AG08395 (cell line): ENCODE data around the gene FHOD1.

Experiments used
- DNase-seq: peaks from one replicate; pipeline ENCODE4 v3.0.0; 2012; ENCODE audit warnings: mixed read lengths, low spot score

The FHOD1 gene

DNA sequence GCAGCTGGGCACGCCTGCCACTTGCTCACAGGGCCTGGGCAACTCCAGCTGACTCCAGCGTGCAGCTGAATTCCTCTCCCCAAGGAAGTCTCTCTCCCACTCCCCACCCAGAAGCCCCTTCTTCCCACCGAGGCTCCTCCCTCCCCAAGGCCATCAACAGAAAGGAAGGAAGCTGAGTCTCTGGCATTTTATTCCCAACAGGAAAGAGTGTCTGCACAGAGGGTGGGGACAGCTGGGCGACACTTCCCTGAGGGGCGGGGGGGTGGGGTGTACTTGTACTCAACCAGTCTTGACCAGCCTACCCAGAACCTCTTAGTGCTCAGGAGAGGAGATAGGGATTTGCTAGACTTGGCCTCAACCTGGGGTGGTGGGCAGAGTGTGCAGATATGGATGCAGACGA, 57.2 kb downstream of the FHOD1 start, which contains the start of gene EXOC3L1:
EXOC3L1 (minus strand) TSS at position 96 of the 400 bp plus-strand sequence. CDS start 460 bp downstream, outside the sequence.
- no peak for DNase-seq

DNA sequence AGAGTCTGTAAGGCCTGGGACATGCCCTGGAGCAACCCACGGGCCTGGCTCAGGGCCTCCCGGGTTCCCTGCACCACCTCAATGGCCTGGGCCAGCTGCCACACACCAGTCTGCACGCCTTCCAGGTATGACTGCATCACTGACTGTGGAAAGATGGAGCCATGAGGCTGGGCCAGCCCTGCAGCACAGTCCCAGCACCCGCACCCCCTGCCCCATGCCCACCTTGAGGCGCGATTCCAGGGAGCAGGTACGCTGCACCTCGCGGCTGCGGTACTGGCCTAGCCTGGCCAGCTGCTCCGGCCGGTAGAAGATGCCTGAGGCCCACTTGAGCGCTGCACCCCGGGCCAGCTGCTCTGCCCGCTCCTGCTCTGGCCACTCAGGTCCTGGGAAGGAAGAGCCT, 58.5 kb downstream of the FHOD1 start:
- no peak for DNase-seq

DNA sequence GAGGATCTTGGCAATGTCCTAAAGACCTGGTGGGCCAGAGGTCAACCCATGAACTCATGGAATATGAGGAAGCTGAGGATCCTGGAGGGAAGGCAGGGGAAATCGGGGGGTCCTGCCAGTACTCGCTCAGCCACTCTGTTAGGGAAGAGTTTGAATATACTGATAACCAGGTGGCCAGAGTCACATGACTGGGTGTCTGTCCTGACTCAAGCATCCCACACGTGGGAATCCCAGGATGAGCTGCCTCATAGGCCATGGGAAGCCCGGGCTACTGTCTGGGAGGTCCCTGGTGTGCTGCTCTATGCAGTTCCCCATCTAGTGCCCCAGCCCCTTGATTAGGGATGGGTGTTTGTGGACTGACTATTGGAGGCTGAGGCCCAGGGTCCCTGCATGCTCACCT, 59.0 kb downstream of the FHOD1 start:
- no peak for DNase-seq

DNA sequence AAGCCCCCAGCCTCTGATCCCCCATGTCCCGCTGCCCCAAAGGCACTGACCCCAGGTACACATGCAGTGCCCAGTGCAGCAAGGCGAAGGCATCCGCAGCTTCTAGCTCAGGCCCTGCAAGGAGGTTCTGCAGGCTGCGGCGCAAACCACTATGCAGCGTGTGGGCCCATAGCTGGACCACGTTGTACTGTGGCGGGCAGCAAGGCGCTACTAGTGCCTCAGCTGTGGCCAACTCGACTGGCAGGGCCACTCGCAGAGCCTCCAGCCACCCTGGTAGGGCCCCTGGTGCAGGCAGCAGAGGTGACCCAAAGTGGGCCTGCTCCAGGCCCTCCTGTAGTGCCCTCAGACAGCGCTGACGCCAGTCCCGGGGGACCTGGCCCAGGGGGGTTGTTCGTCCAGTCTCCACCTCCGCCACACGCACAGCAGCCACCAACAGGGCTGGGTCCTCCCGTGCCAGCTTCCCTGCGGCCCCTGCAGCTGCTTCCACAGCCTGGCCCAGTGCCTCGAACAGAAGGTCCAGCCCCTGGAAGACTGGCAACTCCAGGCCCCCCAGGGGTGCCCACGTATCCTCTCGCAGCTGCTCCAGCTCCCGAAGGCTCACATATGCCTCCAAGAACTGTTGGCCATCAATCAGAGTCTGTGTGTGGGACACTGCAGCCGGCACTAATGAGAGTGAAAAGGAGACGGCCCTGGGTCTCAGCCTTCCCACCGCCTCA, 59.9 kb downstream of the FHOD1 start:
- no peak for DNase-seq

DNA sequence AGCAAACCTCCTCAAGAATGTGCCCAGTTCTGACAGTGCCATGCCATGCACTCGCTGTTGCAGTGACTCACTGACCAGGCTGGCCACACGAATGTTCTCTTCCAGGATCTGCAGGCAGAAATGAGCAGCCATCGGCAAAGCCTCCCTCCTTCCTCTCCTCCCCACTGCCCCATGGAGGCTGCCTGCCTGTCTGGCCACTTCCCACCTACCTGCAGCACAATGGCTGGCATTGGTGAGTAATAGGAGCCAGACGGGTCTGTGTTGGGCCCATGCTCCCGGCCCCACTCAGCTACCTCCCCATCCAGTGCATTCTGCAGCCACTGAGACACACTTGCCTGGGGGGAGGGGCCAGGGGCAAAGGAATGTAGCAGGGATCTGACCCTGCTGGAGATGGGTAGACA, 60.7 kb downstream of the FHOD1 start:
- peak; percentile 48 for DNase-seq

DNA sequence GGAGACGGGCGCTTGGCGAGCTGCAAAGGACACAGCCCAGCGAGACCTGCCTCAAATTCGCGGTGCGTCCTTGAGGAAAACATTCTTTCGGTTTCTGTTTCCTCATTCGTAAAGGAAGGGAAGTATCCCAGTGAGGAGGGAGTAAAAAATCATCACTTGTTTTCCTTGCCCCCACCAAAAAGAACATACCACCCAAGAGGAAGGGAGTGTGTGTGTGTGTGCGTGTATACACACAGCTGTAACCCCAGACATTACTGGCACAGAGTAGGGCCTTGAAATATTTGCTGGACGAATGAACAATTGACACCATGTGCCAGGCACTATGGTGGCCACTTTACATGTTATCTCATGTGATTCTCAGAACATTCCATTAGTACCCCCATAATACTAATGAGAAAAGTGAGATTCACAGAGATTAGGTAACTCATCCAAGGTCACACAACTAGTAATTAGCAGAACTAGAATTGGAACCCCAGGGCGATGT, 61.6 kb downstream of the FHOD1 start:
- no peak for DNase-seq

DNA sequence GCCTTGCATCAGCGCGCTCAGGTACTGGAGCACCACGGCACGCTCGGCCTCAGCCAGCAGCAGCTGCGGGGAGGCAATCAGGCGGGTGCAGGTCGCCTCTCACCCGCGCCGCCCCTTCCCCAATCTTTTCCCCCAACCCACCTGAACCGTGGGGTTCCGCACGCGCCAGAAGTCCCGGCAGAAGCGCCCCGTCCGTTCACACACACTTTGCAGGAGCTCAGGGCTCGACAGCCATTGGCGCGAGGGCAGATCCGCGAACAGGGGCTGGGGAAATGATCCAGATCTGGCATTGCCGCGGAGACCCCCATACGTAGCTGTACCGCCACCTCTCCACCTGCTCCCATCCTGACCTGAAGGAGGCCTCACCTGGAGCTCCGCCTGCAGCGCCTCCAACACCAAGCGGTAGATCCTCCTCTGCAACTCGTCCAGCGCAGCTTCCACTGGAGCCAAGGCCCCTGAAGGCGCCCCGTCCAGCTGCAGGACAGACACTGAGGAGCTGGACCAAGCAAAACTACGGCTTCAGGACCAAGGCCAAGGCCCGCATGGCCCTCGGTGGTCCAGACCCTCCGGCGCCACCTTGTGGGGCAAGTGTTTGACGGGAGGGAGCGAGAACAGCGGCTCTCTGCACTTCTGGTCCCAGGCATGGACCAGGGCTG, 62.2 kb downstream of the FHOD1 start:
- DNase-seq, result peak; percentile 80

DNA sequence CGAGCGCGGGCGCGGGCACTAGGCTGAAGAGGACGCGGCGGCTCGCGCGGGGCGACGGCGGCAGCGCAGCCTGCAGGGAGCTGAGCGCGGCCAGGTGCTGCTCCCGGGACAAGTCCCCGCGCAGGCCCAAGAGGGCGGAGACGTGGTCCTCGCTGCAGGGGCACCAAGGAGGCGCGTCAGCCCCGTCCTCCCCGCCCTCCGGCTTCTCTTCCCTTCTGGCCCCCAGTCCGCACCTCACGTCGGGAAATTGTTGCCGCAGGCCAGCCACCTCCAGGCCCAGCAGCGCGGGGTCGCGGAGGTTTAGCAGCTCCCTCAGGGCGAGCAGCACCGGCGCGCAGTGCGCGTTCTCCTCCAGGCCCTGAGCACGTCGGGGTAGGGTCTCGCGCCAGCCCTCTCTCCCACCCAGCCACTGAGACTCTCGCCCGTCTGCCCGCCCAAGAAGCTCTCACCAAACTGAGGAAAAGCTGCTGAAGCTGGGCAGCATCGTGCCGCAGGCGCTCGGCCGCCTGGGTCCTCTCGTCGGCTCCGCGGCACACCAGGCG, 62.8 kb downstream of the FHOD1 start:
- no peak for DNase-seq

DNA sequence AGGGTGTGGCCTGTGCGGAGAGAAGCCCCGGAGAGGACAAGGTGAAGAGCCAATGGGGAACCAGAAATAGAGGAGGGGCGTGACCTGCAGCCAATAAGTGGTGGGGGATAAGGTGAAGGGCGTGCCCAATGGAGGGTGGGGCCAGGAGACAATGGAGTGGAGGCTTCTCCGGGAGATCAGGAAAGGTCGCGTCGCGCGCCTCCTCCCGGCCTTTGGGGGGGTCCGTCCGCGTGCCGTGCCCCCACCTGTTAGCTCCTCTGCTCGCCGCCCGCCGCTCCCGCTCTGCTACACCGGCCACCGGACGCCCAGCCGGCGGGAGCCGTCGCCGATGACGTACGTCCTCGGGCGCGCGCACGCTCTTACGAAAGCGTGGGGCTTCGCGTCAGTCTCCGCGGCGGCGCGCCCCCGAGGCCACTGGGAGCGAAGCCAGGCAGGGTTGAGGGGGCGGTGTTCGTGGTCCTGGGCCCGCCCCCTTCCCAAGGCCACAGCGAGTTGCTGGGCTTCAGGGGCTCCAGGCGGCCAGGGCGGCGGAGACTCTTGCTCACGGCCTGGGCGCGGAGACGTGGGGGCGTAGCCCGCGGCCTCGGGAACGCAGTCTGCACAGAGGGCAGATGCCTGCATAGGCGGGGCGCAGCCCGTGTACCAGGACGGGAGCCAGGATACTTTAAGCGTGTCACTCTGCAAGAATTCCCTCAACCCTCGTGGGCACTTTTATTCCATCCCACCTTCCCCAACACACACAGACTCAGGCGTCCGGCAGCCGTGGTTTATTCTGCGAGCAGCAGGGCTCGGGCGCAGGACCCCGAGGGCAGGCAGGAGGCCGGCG, 63.4 kb downstream of the FHOD1 start, which contains the start of gene MATCAP1:
MATCAP1 (minus strand) TSS at position 337 of the 826 bp plus-strand sequence. CDS start 3,353 bp downstream, outside the sequence.
- peak; percentile 99 for DNase-seq

DNA sequence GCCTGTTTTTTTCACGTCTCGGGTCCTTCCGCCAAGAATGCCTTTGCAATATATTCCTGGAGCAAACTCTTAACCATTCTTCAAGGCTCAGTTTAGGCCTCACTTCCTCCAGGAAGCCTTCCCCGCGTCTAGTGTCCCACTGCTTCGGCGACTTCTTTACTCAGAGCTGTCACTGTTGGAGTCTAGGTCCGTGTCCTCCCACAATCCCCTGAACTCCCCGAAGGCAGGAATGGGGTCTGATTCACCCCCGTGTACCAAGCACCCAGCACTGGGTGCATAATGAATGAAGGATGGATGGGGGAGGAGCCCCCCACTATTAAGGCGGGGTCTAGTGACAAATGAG, 64.0 kb downstream of the FHOD1 start:
- no peak for DNase-seq

- no peak for DNase-seq
Observed at GRCh38 chr16:67182288-67182687, 65.0 kb downstream of the FHOD1 start.

DNA sequence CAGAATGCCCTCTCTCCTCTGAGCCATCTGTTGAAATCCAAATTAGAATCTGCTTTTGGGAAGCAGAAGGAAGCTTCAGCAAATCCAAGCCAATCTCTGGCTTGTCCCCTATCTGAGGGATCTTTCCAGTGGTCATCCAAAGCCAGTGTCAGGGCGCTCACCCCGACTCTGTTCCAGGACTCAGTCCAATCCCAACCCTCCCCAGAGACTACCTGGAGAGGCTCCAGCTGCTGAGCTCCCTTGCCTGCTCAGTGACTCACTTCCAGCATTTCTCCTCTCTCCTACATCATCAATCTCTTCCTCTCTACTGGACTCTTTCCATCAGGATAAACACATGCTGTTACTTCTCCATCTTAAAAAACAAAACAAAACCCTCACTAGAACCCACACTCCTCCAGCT, 65.9 kb downstream of the FHOD1 start:
- DNase-seq, result peak; percentile 80

- no peak for DNase-seq
Observed at GRCh38 chr16:67180166-67180565, 67.1 kb downstream of the FHOD1 start.

DNA sequence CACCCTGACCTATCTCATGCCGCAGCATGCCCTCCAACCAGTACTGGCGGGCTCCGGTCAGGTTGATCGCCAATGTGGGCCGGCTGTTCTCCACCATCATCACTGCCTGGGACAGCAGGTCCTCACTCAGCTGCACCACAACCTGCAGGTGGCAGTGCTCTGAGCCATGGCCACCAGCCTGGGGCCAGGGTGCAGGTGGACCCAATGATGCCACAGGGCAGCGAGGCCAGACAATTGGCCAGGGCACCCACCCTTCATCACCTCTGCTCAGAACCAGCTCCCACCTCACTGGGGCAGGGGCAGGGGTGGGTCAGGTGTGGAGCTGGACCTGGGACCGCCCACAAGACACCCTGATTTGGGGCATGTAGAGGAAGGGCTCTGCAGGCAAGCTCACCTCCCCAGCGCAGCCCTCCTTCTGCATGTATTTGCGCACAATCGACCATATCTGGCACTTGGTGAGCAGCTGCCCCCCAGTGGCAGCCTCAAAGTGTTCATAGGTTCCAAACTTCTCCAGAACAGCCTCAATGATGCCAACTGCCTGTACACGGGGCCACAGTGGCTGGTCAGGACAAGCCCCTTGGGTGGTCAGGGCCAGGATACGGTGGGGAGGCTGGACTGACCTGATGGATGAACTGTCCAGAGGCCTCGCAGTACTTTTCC, 67.7 kb downstream of the FHOD1 start:
- DNase-seq, result no peak
